GM19328 (cell line): ENCODE results near the gene ARL4A.
A peak's percentile ranks its signal among the peaks of the same experiment; 100 is the strongest.
"Not testable (repeated sequence)": the region's sequence is repeated elsewhere in the genome, so short reads cannot be mapped to it uniquely, and the experiment has no call there.

Experiments used
- ATAC-seq: cut with Tn5 transposase; IDR thresholded peaks from one replicate; pipeline ENCODE4 v1.9.1; 2021; ENCODE audit warnings: mild to moderate bottlenecking, moderate library complexity; ENCODE audit not compliant: unreplicated experiment

The ARL4A gene

DNA sequence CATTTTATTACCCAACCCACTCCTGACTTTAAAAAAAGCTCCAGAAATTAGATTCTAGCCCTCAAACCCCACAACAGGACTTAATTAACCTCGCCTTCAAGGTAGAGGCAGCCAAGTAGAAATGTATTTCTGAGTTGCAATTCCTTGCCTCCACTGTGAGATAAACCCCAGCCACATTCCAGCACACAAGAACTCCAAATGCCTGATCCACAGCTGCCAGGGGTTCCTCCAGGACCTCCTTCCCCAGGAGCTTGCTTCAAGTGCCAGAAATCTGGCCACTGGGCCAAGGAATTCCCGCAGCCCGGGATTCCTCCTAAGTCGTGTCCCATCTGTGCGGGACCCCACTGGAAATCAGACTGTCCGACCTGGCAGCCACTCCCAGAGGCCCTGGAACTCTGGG, 25.9 kb upstream of the ARL4A start:
- ATAC-seq, result no peak

DNA sequence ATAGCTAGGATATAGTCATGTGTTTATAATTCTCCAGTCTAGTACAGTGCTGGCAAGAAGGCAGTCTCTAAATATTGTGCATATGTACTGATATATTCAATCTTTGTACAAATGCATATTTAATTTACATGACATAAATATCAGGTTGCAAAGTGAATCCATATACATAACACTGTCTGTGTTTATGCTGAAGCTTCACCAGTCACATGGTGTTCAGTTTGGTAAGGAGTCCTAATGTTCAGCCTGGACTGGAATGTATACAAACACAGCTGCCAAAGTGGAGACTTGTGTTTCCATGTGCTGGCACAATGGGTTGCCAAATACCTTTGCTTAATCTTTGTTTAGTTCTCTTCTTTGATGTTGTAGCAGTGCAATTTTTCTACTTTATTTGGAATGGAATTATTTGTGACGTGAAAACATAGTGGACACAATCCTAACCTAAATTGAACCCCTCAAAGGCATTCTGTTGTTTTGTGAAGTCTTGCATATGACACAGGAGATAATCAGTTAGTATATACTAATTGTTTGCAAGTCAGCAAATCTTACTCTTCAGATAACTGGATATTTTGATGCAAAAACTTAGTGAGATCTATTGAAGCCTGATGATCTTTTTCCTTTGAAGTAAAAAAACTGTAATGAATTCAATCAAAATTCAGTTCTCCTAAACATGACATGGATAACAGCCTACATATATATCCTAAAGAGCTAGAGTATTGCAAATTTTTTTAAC, 17.3 kb upstream of the ARL4A start:
- no peak for ATAC-seq

DNA sequence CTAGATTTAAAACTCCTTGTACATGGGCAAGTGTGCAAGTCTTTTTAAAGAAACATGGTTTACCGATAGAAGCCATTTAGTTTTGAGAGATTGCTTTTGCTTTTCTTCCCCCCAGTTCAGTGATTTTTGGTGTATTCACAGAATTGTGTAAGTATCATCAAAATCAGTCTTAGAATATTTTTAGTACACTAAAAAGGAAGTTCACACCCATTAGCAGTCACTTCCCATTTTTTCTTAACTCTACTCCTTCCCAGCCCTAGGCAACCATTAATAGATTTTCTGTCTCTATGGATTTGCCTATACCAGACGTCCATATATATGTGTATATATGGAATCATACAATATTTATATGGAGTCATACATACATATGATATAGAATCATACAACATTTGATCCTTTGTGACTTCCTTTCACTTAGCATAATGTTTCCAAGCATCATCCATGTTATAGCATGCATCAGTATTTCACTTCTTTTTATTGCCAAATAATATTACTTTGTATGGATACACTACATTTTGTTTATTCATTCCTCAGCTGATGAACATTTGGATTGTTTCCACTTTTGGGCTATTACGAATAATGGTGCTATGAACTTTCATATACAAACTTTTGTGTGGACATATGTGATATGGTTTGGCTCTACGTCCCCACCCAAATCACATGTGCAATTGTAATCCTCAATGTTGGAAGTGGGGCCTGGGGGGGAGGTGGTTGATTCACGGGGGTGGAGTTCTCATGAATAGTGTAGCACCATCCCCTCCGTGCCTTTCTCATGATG, 16.5 kb upstream of the ARL4A start:
- ATAC-seq, result no peak

DNA sequence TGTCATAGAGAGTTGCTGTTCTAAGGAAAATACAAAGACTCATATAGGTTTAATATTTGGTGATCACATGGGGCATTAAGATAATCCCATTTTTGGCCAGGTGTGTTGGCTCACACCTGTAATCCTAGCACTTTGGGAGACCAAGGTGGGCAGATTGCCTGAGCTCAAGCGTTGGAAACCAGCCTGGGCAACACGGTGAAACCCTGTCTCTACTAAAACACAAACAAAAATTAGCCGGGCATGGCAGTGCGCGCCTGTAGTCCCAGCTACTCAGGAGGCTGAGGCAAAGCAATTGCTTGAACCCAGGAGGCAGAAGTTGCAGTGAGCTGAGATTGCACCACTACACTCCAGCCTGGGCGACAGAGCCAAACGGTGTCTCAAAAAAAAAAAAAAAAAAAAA, 14.0 kb upstream of the ARL4A start:
- not testable (repeated sequence) for ATAC-seq

DNA sequence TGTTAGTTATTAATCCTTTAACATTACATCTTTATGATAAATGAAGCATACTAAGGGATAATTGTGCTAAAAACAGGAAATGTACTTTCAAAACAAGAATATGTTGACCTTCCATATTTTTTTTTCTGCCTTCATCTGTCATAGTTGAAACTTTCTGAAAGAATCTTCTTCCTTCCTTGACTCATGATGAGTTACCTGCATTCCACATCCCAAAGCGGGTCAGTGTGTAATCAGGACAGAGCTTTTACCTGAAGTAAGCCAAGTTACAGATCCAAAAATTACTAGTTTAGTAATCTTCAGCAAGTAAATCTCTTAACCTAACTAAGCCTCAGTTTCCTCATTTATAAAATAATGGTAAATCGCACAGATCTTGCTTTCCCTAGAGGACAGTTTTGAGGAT, 13.4 kb upstream of the ARL4A start:
- no peak for ATAC-seq

DNA sequence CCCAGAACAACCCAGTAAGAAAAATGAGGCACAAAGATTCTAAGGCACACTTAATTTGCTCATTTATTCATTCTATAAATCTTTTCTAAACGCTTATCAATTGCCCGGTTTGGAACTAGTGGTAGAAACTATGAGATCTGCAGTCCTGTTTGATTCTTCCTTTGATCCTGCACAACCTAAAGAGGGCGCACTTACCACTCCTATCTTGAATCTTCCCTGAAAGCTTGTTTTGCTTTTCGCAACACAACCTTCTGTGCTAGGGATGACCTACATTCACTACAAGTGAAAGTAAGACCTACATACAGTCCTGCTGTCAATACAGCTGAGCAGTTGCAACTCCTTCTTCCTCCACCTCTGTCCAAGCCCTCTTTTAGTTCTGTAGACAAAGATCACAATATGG, 12.6 kb upstream of the ARL4A start:
- no peak for ATAC-seq

DNA sequence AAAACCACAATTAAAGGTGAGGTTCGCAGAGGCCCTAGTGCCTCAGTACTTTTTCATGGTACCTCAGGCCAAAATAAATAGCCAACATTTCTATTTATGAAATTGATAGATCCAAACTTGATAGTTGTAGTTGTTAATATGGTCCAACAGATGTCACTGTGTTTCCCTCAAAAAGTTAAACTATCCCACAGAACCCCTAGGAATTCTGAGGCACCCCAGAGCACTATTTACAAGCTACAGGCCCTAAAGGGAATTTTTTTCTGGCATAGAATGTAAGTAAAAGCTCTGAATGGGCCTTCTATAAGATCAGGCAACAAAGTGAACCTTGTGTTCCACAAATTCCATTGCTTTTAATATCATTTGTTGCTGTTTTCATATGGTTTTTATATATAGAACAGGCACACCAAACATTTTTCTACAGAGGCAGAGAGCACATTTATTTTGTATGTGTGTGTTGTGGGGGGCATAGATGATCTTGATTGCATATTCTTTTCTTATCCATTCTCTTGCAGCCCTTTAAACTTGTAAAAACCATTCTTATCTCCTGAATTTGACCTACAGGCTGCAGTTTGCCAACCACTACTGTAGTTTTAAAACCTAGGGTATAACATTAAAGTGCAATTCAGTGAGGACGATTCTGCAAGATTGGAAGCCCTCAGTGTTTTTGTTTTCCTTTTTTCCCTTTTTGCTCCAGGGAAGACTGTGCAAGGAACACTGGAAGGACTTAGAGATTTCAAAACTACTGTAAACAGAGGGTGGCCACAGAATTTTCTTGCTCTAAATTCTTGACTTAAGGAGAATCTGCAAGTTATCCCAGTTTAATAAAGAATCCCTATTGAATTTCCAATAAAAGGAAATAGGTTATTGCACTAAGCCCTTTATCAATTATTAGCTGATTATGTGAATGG, 3.5 kb upstream of the ARL4A start:
- no peak for ATAC-seq

DNA sequence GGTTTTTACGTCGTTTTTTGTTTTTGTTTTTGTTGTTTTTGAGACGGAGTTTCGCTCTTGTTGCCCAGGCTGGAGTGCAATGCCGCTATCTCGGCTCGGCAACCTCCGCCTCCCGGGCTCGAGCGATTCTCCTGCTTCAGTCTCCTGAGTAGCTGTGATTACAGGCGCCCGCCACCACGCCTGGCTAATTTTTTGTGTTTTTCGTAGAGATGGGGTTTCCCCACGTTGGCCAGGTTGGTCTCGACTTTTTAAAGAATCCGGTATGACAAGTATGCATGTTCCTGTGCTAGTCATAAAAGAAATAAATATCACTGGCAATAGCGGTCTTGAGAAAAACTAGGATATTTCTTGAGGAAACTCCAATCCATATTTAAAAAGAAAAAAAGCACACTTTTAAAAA, 2.7 kb upstream of the ARL4A start:
- no peak for ATAC-seq

DNA sequence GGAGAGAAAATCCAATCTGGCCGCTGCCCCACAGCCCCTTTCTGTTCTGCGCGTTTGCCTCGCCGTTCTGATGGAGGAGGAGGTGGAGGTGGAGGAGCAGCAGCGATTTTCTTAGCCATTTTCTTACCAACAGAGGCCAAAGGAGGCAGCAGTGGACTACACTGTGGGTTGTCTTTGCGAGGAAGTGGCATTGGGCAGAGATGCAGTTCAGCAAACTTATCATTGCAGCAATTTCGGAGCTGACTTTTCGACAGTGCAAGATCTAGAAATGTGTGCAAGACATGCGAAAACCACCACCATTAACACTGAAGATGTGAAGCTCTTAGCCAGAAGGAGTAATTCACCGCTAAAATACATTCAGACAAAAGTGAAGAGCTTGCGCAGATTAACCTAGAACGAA, 1.9 kb upstream of the ARL4A start:
- ATAC-seq, result no peak

DNA sequence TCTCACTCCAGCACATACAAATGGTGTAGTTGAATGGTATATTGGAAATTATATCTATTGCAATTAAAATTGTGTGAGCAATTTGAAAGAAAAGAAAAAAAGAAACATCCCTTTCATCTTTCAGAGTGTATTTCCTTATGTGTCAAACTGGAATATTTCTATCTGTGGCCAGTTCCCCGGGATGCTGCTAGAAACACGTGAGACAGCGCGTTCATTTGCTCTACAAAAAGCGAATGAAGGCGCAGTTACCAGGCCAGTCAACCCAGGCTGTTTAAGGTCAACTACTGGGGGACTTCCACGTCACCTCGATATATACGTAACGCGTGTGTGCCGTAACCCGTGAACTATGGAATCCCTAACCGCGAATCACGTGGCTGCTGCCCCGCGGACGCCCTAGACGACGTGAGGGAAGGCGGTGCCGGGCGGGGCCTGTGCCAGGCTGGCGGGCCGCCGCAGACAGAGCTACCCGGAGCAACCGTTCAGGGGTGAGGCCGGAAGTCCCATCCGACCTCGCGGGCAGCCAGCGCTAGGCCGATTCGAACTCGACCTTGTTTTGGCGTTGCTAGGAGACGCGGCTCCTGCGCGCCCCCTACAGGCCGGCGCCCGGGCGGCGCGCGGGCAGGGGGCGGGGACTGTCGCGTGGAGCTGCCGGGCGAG, 1.1 kb upstream of the ARL4A start:
- peak; percentile 85 for ATAC-seq

DNA sequence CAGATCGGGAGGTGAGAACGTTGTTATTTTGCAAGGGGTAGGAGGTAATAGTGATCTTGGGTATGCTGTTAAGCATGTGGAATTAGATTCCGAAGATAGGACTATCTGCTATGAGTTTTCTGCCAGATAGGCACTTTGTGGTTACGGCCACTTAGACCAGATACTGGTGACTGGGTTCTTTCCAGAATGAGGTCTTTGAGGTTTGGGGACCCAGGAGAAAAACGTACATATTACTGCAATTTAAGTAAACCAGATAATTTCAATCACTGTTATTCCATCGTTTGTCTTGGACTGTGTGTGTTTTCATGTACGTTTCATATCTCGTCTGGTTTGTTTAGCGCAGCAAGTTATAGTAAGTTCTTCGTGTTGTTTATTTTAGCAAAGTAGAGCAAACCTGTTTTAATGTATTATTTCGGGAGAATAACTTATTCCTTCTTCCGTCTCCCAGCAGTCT, 312 bp downstream of the ARL4A start:
- no peak for ATAC-seq

DNA sequence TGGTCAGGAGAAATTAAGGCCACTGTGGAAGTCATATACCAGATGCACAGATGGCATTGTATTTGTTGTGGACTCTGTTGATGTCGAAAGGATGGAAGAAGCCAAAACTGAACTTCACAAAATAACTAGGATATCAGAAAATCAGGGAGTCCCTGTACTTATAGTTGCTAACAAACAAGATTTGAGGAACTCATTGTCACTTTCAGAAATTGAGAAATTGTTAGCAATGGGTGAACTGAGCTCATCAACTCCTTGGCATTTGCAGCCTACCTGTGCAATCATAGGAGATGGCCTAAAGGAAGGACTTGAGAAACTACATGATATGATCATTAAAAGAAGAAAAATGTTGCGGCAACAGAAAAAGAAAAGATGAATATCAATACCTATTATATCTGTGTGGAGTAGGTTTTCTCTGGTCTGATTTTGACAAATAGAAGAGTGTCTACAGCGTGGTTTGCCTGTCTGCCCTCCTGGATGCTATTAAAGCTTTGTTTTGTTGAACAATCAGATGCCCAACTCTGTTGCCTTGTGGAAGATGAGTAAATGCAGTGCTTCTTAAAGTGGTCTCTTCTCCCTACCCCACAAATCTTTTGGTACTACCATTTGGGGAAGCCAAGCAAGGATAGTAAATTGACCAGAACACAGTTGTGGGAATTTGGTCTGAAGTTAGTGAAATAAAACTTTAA, 1.2 kb downstream of the ARL4A start:
- ATAC-seq, result not testable (repeated sequence)

DNA sequence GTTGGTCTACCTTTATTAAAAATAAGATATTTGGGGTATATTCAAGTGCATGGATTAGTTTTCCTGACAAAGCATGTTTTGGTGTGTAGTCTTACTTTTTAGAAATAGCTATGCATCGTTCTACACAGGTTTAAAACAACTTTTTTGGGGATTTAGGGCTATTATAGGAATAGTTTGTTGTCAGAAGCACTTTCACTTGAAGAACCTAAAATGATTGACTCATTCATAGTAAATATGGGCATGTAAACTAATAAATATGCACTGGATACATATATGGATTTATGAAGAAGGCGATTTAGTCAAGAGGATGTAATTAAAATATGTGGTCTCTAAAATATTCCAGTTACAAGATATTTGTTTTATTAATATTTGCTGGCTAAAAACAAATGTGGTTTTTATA, 2.0 kb downstream of the ARL4A start:
- no peak for ATAC-seq

DNA sequence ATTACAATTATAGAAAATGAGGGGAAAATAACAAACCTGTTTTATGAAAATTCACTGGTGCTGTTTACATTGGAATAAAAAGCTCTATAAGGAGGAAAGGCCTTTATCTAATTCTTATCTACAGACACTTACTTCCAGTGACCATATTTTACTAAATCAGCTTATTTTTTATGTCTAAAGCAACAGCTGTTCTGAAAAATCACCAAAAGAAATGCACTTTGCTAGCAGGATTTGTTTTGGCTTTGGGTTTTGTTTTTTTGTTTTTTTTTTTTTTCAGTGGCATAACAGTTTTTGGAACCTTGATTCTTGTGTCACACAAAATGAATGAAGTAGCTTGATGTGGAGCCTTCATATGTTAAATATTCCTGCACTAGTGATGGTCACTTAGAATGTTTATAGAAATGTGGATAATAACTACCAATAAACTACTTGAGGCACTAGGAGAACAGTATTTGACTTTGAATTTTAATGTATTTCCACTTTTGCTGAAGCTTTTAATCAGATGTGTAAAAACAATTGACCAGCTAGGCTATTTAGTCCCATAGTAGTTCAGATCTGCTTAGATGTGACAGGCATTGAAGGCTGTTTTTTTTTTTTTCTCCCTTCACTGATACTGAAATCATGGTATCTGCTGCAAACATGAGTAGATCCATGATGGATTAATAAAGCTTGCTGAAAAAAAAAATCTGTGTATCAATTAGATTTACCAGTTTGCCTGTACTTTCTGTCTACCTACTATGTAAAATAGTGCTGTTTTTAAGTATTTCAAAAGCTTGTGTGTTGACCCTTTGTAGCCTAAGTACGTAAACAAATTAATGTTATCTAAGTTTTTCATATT, 2.8 kb downstream of the ARL4A start:
- ATAC-seq, result no peak

DNA sequence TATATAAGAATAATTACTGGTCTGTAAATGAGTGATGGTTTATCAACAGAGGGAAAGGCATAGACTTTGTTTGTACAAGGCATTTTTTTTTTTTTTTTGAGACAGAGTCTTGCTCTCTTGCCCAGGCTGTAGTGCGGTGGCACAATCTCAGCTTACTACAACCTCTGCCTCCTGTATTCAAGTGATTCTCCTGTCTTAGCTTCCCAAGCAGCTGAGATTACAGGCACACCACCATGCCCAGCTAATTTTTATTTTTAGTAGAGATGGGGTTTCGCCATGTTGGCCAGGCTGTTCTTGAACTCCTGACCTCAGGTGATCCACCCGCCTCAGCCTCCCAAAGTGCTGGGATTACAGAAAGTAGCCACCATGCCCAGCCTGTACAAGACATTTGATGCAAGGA, 4.0 kb downstream of the ARL4A start:
- not testable (repeated sequence) for ATAC-seq

DNA sequence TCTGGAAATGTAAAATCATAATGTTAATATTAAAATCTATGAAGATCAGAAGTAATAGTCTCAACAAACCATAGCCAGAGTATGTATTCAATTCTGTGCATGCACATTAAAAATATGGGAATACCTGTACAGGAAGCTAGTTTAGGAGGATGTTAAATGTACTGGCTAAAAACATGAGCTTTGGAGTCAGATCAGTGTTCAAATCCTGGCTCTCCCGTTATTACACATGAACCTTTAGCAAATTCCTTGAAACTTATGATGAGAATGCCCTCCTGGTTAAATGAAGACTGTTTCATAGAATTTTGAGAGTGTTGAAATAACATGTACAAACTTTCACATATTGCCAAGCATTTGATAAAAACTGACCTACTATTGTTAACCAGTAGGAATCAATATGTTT, 4.6 kb downstream of the ARL4A start:
- ATAC-seq, result no peak

DNA sequence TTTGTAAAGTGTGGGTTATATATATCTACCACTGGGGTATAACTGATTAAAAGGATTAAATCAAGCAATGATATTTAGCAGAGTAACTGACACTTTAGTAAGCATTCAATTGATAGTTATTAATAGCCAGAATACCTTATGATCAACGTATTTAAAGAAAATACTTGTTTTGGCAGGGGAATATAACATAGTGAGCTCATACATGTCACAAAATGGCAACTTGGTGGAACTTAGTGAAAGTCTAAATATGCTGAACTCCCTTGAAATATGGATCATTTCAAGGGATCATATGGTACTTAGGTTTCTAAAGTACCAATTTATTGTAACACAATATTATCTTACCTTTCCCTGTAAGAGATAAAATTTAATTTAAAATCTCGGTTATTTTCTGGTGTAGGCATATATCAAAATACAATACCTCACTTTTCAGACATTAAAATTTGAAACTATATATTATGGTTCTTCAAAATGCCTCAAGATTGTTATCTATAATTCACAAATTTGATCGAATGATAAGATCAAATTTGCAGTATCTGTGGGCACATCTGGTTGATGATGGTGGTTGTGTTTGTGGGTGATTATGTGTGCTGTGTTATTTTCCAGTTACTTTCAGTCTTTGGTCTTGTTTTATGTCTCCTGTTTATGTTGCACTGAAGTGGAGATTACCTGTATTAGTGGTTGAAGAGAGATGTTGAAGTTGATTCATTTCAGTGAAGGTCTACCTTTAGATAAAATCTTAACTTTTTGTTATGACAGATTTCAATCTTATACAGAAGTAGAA, 5.2 kb downstream of the ARL4A start:
- ATAC-seq, result no peak

DNA sequence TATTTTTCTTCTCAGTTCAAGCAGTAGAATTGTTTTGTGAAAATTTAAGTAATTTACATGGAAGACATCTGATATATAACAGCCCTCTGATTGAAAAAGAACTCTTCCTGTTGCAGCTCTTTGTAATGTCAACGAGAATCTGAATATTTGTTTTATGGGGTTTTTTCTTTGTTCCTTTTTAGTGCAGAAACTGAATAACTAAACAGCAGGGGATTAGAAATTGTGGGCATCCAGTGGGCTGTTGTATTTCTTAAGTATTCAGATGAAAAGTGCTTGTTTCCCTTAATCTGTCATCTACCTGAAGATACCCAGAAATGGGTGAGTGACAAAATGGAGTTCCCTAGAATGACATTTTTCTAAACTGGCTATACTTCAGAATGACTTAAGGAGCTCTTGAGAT, 7.4 kb downstream of the ARL4A start:
- no peak for ATAC-seq

DNA sequence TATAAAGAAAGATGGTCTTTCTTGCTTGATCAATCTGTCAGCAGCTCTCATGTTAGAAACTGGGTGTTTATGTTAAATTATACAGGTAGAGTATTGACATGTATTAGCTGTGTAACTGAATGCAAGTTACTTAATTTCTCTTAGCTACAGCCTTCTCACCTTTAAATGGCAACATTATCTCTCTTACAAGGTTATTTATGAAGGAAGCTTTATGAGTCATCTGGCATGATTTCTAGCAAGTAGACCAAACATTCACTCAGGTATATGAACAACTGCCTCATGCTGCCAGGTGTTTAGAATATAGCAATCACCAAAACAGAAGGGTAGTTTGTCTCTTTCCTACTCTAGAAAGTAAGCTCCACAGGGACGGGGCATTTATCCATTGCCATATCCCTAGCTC, 8.5 kb downstream of the ARL4A start:
- no peak for ATAC-seq
